Colonic mucosa (tissue), 4 donors: ENCODE data around the gene VSTM2B. TPM values are rescaled to one million over a fixed set of nuclear protein-coding genes. Genes with fewer than 3 reads are reported as not detected.

ENCODE experiments used
- DNase-seq: peaks from one replicate; pipeline ENCODE4 v3.0.0-alpha.2; 2020
- H3K27ac ChIP-seq: fragments of 200-600 bp; one replicate; pipeline ENCODE4 v1.8.0; 2021
- H3K27me3 ChIP-seq: fragments of 200-600 bp; one replicate; pipeline ENCODE4 v1.8.0; 2021
- H3K36me3 ChIP-seq: fragments of 200-600 bp; one replicate; pipeline ENCODE4 v1.8.0; 2021
- H3K4me1 ChIP-seq: fragments of 200-600 bp; one replicate; pipeline ENCODE4 v1.8.0; 2021; ENCODE audit warnings: mild to moderate bottlenecking
- H3K4me3 ChIP-seq: fragments of 200-600 bp; one replicate; pipeline ENCODE4 v1.8.0; 2021
- H3K9ac ChIP-seq, 2 donors: one replicate each; pipeline ENCODE4 v1.7.0; 2013; ENCODE audit warnings: control low read depth in 2 of 2, low read depth in 2 of 2, low read length in 2 of 2
- H3K9me3 ChIP-seq: fragments of 200-600 bp; one replicate; pipeline ENCODE4 v1.8.0; 2021
- intact Hi-C: fragments of 100-400 bp; cut with DNase I; formaldehyde crosslinking; loops from one replicate; pipeline ENCODE4 v1.14.1; 2022
- total RNA-seq, 2 donors: library from RNA; stranded (reverse); fragmentation: NEBNext Ultra II Directional in 1 of 2; extraction: Animal tissue kit (Norgen Biotek cat#: 25700) in 1 of 2; gene quantifications; one replicate each; pipeline ENCODE4 v1.2.1, GENCODE V29; 2021
- TF ChIP-seq, protein P1 (sequence below): fragments of 200-600 bp; IDR thresholded peaks from one replicate; pipeline ENCODE4 v1.8.0; 2022; ENCODE audit warnings: antibody characterized with exemption, mild to moderate bottlenecking
- donor health status: healthy.
- donor health status: DM: no; HTN: no; CAD: no.
- donor health status: DM: no; HTN: no; CAD: no.

VSTM2B gene
- total RNA-seq, 2 donors from 2014 or later: not detected

DNA sequence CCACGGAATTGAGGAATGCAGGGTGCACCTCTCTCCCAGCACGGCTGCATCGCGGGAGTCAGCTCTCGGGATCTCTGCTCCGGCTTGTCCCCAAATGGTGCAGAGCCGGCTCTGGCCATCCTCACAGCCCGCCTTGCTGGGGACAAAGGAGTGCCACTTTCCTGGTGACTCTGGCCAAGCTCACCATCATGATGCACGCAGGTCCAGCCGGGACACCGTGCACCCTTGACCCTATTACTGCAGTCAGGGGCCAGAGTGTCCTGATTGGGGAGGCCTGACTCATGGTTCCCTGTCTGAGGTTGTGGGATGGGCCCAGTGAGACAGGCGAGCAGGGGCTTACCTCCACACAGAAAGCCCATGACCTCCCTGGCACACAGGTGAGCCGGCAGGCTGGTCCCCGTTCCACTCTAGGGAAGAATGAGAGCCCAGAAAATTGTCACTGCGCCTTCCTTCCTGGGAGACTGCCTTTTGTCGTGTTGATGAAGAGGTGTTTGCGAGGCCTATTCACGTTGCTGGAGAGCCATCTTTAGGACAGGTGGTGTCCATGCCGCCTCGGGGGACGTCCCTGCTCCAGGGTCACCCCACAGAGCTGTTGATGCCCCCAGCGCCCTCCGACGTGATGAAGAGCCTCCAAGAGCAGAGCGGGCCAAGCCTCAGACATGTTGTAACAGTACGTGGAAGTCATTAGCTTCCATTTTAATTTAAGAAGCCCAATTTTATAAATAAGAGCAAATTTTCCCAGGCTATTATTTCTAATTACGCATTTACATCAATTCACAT lies 18.5 kb upstream of the VSTM2B start:
- no peaks in the 10 kb centered on the region for H3K4me1 ChIP-seq
- H3K27me3 ChIP-seq: no peaks in the 10 kb centered on the region
- H3K27ac ChIP-seq: no peak overlapping the region
- TF ChIP-seq, protein P1, sequence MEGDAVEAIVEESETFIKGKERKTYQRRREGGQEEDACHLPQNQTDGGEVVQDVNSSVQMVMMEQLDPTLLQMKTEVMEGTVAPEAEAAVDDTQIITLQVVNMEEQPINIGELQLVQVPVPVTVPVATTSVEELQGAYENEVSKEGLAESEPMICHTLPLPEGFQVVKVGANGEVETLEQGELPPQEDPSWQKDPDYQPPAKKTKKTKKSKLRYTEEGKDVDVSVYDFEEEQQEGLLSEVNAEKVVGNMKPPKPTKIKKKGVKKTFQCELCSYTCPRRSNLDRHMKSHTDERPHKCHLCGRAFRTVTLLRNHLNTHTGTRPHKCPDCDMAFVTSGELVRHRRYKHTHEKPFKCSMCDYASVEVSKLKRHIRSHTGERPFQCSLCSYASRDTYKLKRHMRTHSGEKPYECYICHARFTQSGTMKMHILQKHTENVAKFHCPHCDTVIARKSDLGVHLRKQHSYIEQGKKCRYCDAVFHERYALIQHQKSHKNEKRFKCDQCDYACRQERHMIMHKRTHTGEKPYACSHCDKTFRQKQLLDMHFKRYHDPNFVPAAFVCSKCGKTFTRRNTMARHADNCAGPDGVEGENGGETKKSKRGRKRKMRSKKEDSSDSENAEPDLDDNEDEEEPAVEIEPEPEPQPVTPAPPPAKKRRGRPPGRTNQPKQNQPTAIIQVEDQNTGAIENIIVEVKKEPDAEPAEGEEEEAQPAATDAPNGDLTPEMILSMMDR: no peak
- intact Hi-C loops: no loop called here
- H3K9me3 ChIP-seq: no peaks in the 10 kb centered on the region
- H3K9ac ChIP-seq: no peak overlapping the region
- no peaks in the 10 kb centered on the region for H3K36me3 ChIP-seq
- DNase-seq: no peak
- H3K4me3 ChIP-seq: no peak overlapping the region

DNA sequence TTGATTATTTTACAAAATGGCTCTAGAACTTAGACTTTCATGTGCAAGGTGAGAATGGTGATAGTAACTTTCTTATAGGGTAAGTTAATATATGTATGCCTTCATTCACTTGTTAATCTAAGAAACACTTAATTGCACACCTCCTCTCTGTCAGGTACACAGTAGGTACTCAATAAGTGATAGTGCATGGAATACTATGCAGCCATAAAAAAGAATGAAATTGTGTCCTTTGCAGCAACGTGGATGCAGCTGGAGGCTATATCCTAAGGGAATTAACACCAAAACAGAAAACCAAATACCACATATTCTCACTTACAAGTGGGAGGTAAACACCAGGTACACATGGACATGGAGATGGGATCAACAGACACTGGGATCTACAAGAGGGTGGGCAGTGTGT lies 17.6 kb upstream of the VSTM2B start:
- no peaks in the 10 kb centered on the region for H3K4me1 ChIP-seq
- intact Hi-C loops: no loop called here
- TF ChIP-seq, protein P1: no peak
- H3K36me3 ChIP-seq: no peaks in the 10 kb centered on the region
- H3K27ac ChIP-seq: no peak overlapping the region
- H3K27me3 ChIP-seq: no peaks in the 10 kb centered on the region
- no peak for DNase-seq
- no peak overlapping the region for H3K4me3 ChIP-seq
- no peaks in the 10 kb centered on the region for H3K9me3 ChIP-seq
- H3K9ac ChIP-seq: no peak overlapping the region

DNA sequence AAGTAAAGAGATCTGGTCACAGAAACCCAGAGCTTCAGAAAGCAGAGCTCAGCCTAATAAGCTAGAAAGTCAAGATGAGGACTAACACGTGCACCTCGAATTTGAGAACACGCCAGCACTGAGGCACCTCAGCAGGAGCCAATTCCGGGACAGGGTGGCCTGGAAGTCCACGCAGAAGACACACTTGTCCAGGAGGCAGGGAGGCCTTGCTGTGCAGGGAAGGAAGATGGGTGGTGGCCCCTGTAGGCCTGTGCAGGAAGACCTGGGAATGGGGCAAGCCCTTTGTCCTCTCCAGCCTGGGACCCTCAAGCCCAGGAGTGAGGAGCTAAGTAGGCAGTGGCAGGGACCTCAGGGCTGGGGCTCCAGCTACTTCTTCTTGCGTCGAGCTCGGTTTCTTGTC lies 16.3 kb upstream of the VSTM2B start:
- DNase-seq: no peak
- H3K9me3 ChIP-seq: no peaks in the 10 kb centered on the region
- H3K27ac ChIP-seq: no peak overlapping the region
- TF ChIP-seq, protein P1: no peak
- H3K4me1 ChIP-seq: no peaks in the 10 kb centered on the region
- no peak overlapping the region for H3K4me3 ChIP-seq
- no peak overlapping the region for H3K9ac ChIP-seq
- intact Hi-C loops: no loop called here
- H3K36me3 ChIP-seq: no peaks in the 10 kb centered on the region
- H3K27me3 ChIP-seq: no peaks in the 10 kb centered on the region

DNA sequence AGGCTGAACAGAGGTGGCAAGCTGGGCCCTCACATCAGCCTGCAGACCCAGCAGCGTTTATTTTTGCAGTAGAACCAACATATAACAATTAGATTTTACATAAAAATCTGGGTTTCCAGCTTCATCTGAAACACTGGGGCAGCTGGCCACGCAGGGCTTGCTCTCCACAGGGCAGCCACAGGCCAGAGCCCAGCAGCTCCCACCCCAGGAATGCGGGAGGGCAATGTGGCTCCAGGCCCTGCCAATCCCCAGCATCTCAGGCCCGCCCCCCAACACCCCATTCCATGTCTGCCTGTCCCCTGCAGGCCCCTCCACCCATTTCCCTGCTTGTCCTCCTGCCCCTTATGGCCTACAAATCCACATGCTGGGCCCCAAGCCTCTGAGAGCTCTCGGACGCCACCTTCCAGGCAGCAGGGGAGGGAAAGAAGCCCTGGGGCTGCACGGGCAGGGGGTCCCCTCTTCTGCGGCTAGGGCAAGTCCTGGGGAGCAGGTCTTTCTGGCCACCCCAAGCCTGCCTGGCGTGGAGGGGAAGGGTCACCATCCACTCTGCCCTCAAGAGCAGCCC lies 15.0 kb upstream of the VSTM2B start:
- Histone ChIP-seq H3K9ac (no peak overlapping the region), H3K27ac (no peak overlapping the region), H3K27me3 (no peaks in the 10 kb centered on the region), H3K4me1 (no peaks in the 10 kb centered on the region), H3K36me3 (no peaks in the 10 kb centered on the region), H3K4me3 (no peak overlapping the region), H3K9me3 (no peaks in the 10 kb centered on the region)
- DNase-seq: no peak
- TF ChIP-seq, protein P1: no peak
- intact Hi-C loops: no loop called here

DNA sequence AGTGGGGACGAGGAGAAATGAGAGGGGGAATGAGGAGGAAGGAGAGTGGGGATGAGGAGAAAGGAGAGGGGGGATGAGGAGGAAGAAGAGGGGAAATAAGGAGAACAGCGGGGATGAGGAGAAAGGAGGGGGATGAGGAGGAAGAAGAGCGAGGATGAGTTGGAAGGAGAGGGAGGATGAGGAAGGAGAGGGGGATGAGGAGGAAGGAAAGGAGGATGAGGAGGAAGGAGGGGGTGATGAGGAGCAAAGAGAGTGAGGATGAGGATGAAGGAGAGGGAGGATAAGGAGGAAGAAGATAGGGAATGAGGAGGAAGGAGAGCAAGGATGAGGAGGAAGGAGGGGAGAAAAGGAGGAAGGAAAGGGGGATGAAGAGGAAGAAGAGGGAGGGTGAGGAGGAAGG lies 14.0 kb upstream of the VSTM2B start:
- Histone ChIP-seq H3K27ac (no peak overlapping the region), H3K4me1 (no peaks in the 10 kb centered on the region), H3K9me3 (no peaks in the 10 kb centered on the region), H3K36me3 (no peaks in the 10 kb centered on the region), H3K9ac (no peak overlapping the region), H3K27me3 (no peaks in the 10 kb centered on the region), H3K4me3 (no peak overlapping the region)
- DNase-seq: no peak
- intact Hi-C loops: no loop called here
- TF ChIP-seq, protein P1: no peak
